ENCODE data around the gene PTGIR. TPM values are rescaled to one million over a fixed set of nuclear protein-coding genes. Genes with fewer than 3 reads are reported as not detected.

The PTGIR gene
- total and polyA plus RNA-seq, 2 of the 4 experiments (the other 2 are of a cell fraction): 0.54 to 5.3 TPM

GRCh38 chr19:46633130-46633529 lies 8.2 kb upstream of the PTGIR start:
- TF ChIP-seq USF2 (IDR thresholded peaks at IDR 0.05; ENCODE audit: low read depth, low read length): no peak
- TF ChIP-seq ELK1 (IDR thresholded peaks at IDR 0.05; ENCODE audit: borderline replicate concordance, low read depth, low read length): no peak
- no peak for TF ChIP-seq MAZ (IDR thresholded peaks at IDR 0.05; ENCODE audit: borderline replicate concordance, low read depth, low read length)
- no peak for TF ChIP-seq RAD21 (IDR thresholded peaks at IDR 0.05; ENCODE audit: low read length)
- TF ChIP-seq SMC3 (IDR thresholded peaks at IDR 0.05; ENCODE audit: low read depth, low read length): no peak
- no peak for TF ChIP-seq MAFK (IDR thresholded peaks at IDR 0.05; ENCODE audit: low read depth, low read length)
- Histone ChIP-seq H3K18ac (ENCODE audit: low read depth, low read length) (no peak overlapping the region), H3K9me1 (ENCODE audit: insufficient read depth, low read length) (no peaks in the 10 kb centered on the region), H2BK15ac (ENCODE audit: low read depth, low read length) (no peak overlapping the region), H3K9me3 (ENCODE audit: control insufficient read depth, insufficient read depth, low read length) (no peaks in the 10 kb centered on the region), H3K27ac (ENCODE audit: insufficient read depth, low read length) (no peak overlapping the region), H3K56ac (ENCODE audit: extremely low read depth, insufficient read depth, low read length) (no peak overlapping the region), H2BK5ac (ENCODE audit: low read depth, low read length, poor library complexity, severe bottlenecking) (no peak overlapping the region), H2AK5ac (ENCODE audit: low read depth, low read length) (no peak overlapping the region), H2AK9ac (replicated peaks; ENCODE audit: low read depth, low read length, poor library complexity) (peak overlapping the region; percentile 22), H3K36me3 (ENCODE audit: control insufficient read depth, insufficient read depth, low read length) (no peaks in the 10 kb centered on the region), H2AFZ (replicated peaks; ENCODE audit: low read length, poor library complexity) (no peak overlapping the region), H3K14ac (replicated peaks; ENCODE audit: low read depth, low read length) (no peak overlapping the region), H3K4ac (ENCODE audit: low read depth, low read length) (no peak overlapping the region), H3K4me3 (ENCODE audit: insufficient read depth, low read depth, low read length) (no peak overlapping the region), H2BK20ac (ENCODE audit: low read depth, low read length) (no peak overlapping the region), H4K8ac (ENCODE audit: low read depth in 2 of 2, low read length in 2 of 2) (no peak overlapping the region), H2BK120ac (ENCODE audit: low read depth, low read length) (no peak overlapping the region), H4K91ac (ENCODE audit: insufficient read depth, low read depth, low read length) (no peak overlapping the region), H3K27me3 (ENCODE audit: control insufficient read depth, insufficient read depth, low read length) (no peaks in the 10 kb centered on the region; the same call in 1 of the 2 replicates), H4K5ac (ENCODE audit: low read depth, low read length) (no peak overlapping the region), H3K4me2 (ENCODE audit: low read depth, low read length) (no peak overlapping the region), H3K23ac (ENCODE audit: low read depth, low read length) (no peak overlapping the region), H3K79me1 (ENCODE audit: low read depth in 1 of 2, low read length in 2 of 2) (no peaks in the 10 kb centered on the region), H3K9ac (ENCODE audit: low read depth, low read length) (no peak overlapping the region), H4K20me1 (ENCODE audit: insufficient read depth, low read length) (no peaks in the 10 kb centered on the region), H3K4me1 (ENCODE audit: control insufficient read depth, insufficient read depth, low read length) (peaks cover 13% of the 10 kb centered on the region)
- dilution Hi-C loops (cut with HindIII; ENCODE audit: low sequenced_read_pairs, unreplicated experiment) (no loop called here), in situ Hi-C loops (cut with MboI; ENCODE audit: low sequenced_read_pairs) (no loop called here), intact Hi-C loops (cut with micrococcal nuclease) (no loop called here)
- ChIA-PET CTCF (no interaction called here), POLR2A (ENCODE audit: unreplicated experiment) (no interaction called here)
- DNase-seq: no peak
- BruUV-seq (replicated peaks): no TSS peak
- WGBS, 2 experiments (ENCODE audit: extremely low coverage in 2 of 2, insufficient read length in 1 of 2): 100% methylated on average over 2 of the region's 3 CpGs; no CpG with 5 or more reads in 1 of the 2 experiments
- no peak for ATAC-seq (ENCODE audit: low read depth)
